LNCaP clone FGC (cell line): Measurements from ENCODE around the gene SHKBP1.
A peak's percentile ranks its signal among the peaks of the same experiment; 100 is the strongest.

Experiments
- DNase-seq: peaks from one replicate; pipeline ENCODE4 v3.0.0-alpha.2; 2011; ENCODE audit warnings: low read depth
- H3K4me3 ChIP-seq: 2 replicates; pipeline ENCODE4 v1.5.1; 2011; ENCODE audit warnings: mild to moderate bottlenecking, low read depth, low read length, control low read depth
- CTCF ChIP-seq: IDR thresholded peaks from 2 replicates; pipeline ENCODE4 v1.5.1; 2012; ENCODE audit warnings: mild to moderate bottlenecking; ENCODE audit not compliant: control insufficient read depth, insufficient read depth; ENCODE audit errors: extremely low read depth

Gene SHKBP1

DNA sequence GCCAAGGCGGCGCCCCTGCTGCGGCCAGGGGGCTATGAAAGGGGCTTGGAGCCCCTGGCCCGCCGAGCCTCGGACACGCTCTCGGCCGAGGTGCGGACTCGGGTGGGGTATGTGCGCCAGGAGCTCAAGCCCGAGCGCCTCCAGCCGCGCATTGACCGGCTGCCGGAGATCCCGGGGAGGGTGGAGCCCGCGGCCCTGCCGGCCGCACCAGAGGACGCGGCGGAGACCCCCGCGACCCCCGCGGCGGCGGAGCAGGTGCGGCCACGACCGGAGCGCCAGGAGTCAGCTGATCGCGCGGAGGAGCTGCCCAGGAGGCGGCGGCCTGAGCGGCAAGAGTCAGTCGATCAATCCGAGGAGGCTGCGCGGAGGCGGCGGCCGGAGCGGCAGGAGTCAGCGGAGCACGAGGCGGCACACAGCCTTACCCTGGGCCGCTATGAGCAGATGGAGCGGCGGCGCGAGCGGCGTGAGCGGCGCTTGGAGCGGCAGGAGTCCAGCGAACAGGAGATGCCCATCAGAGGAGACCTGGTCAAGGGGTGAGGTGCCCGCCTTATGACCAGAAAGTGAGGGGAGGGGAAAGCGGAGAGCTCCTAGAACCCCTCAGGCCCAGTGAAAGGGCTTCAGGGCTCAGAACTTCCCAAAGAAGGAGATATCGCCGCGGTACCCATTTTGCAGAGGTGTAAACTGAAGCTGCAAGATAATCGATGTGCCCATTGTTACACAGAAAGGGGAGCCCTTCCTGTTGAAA, 8.8 kb upstream of the SHKBP1 start:
- TF ChIP-seq CTCF = no peak
- no peak for DNase-seq
- H3K4me3 ChIP-seq = no peak overlapping the region

DNA sequence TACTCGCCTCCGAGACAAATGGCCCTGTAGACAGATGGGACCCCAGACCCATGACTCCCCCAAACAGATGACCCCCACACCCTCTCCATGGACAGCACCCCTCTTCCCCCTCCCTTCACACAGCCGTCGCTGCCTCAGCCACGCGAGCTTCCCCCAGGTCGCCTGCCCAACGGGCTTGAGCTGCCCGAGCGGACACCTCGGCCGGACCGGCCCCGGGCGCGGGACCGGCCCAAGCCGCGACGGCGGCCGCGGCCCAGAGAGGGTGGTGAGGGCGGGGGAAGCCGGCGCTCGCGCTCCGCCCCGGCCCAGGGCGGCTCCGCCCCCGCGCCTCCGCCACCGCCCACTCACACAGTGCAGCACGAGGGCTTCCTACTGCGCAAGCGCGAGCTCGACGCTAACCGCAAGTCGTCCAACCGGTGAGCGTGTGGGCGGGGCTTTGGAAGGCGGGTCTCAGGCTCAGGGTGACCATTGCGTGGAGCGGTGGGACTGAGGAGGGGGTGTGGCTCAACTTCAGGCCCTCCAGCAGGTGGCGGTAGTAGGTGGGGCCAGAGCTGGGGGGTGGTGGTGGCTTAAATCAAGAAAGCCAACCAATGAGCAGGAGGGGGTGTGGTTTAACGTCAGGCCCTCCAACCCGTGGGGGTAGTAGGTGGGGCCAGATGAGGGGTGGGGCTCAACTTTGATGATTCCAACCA, 6.2 kb upstream of the SHKBP1 start:
- peak; percentile 43 for TF ChIP-seq CTCF
- peak overlapping the region; percentile 54 for H3K4me3 ChIP-seq
- DNase-seq = peak; percentile 99

GRCh38 chr19:40571005-40571318, 5.7 kb upstream of the SHKBP1 start:
- peak overlapping the region; percentile 22; the same call in 1 of the 2 replicates for H3K4me3 ChIP-seq

DNA sequence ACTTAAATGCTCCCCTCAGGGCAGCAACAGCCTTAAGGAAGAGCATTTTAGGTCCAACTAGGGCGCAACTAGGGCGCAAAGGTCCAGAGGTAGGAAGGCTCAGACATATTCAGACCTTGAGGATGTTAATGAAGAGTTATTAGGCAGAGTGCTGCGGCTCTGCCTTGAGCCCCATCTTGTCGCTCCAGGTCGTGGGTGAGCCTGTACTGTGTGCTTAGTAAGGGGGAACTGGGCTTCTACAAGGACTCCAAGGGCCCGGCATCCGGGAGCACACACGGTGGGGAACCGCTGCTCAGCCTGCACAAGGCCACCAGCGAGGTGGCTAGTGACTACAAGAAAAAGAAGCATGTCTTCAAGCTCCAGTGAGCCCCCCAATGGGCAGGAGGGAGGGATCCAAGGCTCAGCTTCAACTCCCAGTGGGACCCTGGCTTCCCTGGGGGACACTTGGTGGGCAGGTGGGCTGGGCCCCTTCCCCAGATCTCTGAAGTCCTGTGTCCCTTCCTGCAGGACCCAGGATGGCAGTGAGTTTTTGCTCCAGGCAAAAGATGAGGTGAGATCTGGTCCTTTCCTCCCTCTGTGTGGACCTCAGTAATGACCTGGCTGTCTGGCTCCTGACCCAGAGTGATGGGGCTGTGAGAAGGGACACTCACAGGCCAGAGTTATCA, 4.7 kb upstream of the SHKBP1 start:
- H3K4me3 ChIP-seq = no peak overlapping the region
- TF ChIP-seq CTCF = no peak
- no peak for DNase-seq

More at GRCh38 chr19:40571005-40571318, 5.7 kb upstream of the SHKBP1 start:
- no peak for DNase-seq
- no peak for TF ChIP-seq CTCF

GRCh38 chr19:40575326-40575725, 1.3 kb upstream of the SHKBP1 start:
- TF ChIP-seq CTCF = no peak
- no peak overlapping the region for H3K4me3 ChIP-seq
- no peak for DNase-seq

- no peak for TF ChIP-seq CTCF
- DNase-seq = no peak
- H3K4me3 ChIP-seq = peak overlapping the region; percentile 81
Measured at GRCh38 chr19:40576151-40576584, 505 bp upstream of the SHKBP1 start.
